ENCODE data around the gene CDK5R2.

GRCh38 chr2:218958276-218958675, 1.2 kb upstream of the CDK5R2 start:
- no peak for TF ChIP-seq POLR2AphosphoS5 (IDR thresholded peaks at IDR 0.05; ENCODE audit: low read depth, low read length)
- TF ChIP-seq TAF1 (IDR thresholded peaks at IDR 0.05; ENCODE audit: low read depth, low read length): no peak
- no peak for TF ChIP-seq POLR2A (IDR thresholded peaks at IDR 0.05; ENCODE audit: low read depth, low read length)

Data from GM12891 (cell line).